ENCODE data around the gene OPN4.

- no peak for TF ChIP-seq CEBPZ (IDR thresholded peaks at IDR 0.05; ENCODE audit: borderline replicate concordance, low read depth, low read length)
- TF ChIP-seq, protein P1, sequence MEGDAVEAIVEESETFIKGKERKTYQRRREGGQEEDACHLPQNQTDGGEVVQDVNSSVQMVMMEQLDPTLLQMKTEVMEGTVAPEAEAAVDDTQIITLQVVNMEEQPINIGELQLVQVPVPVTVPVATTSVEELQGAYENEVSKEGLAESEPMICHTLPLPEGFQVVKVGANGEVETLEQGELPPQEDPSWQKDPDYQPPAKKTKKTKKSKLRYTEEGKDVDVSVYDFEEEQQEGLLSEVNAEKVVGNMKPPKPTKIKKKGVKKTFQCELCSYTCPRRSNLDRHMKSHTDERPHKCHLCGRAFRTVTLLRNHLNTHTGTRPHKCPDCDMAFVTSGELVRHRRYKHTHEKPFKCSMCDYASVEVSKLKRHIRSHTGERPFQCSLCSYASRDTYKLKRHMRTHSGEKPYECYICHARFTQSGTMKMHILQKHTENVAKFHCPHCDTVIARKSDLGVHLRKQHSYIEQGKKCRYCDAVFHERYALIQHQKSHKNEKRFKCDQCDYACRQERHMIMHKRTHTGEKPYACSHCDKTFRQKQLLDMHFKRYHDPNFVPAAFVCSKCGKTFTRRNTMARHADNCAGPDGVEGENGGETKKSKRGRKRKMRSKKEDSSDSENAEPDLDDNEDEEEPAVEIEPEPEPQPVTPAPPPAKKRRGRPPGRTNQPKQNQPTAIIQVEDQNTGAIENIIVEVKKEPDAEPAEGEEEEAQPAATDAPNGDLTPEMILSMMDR (IDR thresholded peaks at IDR 0.05 in 2 of 3, conservative IDR thresholded peaks at IDR 0.05 in 1 of 3; ENCODE audit: insufficient read depth in 2 of 3, low read depth in 1 of 3, low read length in 3 of 3) = no peak
Observed at GRCh38 chr10:86661161-86662025, 7.0 kb downstream of the OPN4 start.
